Naive thymus-derived CD8-positive, alpha-beta T cell (primary cell): ENCODE results near the gene C12orf57. TPM values are rescaled to one million over a fixed set of nuclear protein-coding genes. Genes with fewer than 3 reads are reported as not detected.

Experiments used
- ATAC-seq, 2 donors: fragments of 150-1000 bp; cut with Tn5 transposase in 1 of 2; sonication (Bioruptor Pico), chemical (Tn5 transposase) in 1 of 2; 1 replicate in 1 of 2; 2 replicates in 1 of 2; pipeline ENCODE4 v1.10.0; 2021; ENCODE audit warnings: mild to moderate bottlenecking in 2 of 2, moderate library complexity in 2 of 2
- POLR2A ChIA-PET: fragments of 350-600 bp; sonication (Branson Sonifier 250); formaldehyde crosslinking; loops from one replicate; lab custom pipeline; 2021; ENCODE audit warnings: antibody characterized with exemption; lab: Charles Lee
- DNase-seq, 10 donors: peaks; one replicate each; pipeline versions ENCODE4 v3.0.0 to v3.0.0-alpha.2; 2020 to 2022
- H3K27ac Mint-ChIP-seq, 10 donors: one replicate each; pipeline ENCODE4 v1.8.0; 2020 to 2022; ENCODE audit warnings: mild to moderate bottlenecking in 10 of 10, mixed read lengths in 10 of 10, moderate library complexity in 4 of 10, inconsistent platforms in 1 of 10
- H3K27me3 Mint-ChIP-seq, 5 donors: one replicate each; pipeline ENCODE4 v1.8.0; 2021 to 2022; ENCODE audit warnings: mixed read lengths in 5 of 5
- H3K36me3 Mint-ChIP-seq, 3 donors: one replicate each; pipeline ENCODE4 v1.8.0; 2020 to 2022; ENCODE audit warnings: mixed read lengths in 3 of 3, mild to moderate bottlenecking in 2 of 3, inconsistent platforms in 1 of 3
- H3K4me1 Mint-ChIP-seq, 4 donors: one replicate each; pipeline ENCODE4 v1.8.0; 2021 to 2022; ENCODE audit warnings: mixed read lengths in 4 of 4
- H3K4me3 Mint-ChIP-seq, 10 donors: one replicate each; pipeline ENCODE4 v1.8.0; 2020 to 2022; ENCODE audit warnings: mild to moderate bottlenecking in 10 of 10, mixed read lengths in 10 of 10, moderate library complexity in 6 of 10, inconsistent platforms in 1 of 10
- H3K9me3 Mint-ChIP-seq, 9 donors: one replicate each; pipeline ENCODE4 v1.8.0; 2020 to 2022; ENCODE audit warnings: mixed read lengths in 9 of 9, mild to moderate bottlenecking in 3 of 9, inconsistent platforms in 1 of 9, moderate library complexity in 1 of 9
- polyA plus RNA-seq, 3 donors: library from polyadenylated mRNA; unstranded; fragments of 300-500 nt; fragmentation: Illumina TruSeq; gene quantifications; one replicate each; pipeline ENCODE4 v1.2.3, GENCODE V29; 2021
- total RNA-seq, 8 experiments: library from RNA in 2 of 8; stranded (reverse) in 2 of 8; gene quantifications; one replicate each; pipeline ENCODE4 v1.2.3 and lab custom pipeline; 2021 to 2026

Gene C12orf57
- total and polyA plus RNA-seq, 5 experiments from 2014 or later = 329 to 519 (median 399) TPM

DNA sequence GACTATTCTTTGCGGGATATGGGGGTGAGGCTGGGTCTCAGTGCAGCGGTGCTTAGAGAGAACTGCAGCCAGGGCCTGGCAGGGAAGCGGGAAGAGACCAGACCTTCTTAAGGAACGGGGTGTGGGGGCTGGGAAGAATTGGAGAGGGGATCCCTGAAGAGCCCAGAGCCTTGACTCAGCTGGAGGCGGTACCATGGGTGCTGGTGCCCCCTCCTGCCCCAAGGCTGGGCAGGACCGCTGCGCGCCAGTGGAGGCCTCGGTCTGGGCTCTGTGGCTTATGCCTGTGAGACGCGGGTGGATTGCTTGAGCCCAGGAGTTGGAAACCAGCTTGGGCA lies 1.5 kb upstream of the C12orf57 start:
- POLR2A ChIA-PET = interaction anchor here (0.6 to 18.4 kb wide), 12 partner anchors 8 to 203 kb away, joined by 3 to 1315 read pairs (median 30); partner anchors contain the start of genes ATN1, CDCA3, EMG1 and LRRC23
- peaks cover 22 to 62% (median 52%) of the 10 kb centered on the region in 4 donors for H3K4me1 Mint-ChIP-seq
- peaks cover 0 to 3% (median 0%) of the 10 kb centered on the region in 3 donors for H3K36me3 Mint-ChIP-seq

DNA sequence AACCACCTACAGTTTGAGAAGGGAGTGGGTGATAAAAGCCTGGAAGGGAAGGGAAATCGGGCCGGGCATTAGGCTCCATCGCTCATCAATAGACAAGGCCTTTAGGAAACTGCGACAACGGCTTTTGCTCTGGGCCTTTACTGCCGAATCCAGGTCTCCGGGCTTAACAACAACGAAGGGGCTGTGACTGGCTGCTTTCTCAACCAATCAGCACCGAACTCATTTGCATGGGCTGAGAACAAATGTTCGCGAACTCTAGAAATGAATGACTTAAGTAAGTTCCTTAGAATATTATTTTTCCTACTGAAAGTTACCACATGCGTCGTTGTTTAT lies 467 bp upstream of the C12orf57 start:
- H3K9me3 Mint-ChIP-seq = no peaks in the 10 kb centered on the region
- H3K4me1 Mint-ChIP-seq = peaks cover 26 to 66% (median 58%) of the 10 kb centered on the region in 4 donors
- POLR2A ChIA-PET = interaction anchor here (0.6 to 18.4 kb wide), 37 partner anchors 7 to 993 kb away, joined by 3 to 1315 read pairs (median 7); partner anchors contain the start of genes ATN1, C1RL, CDCA3 and COPS7A
- H3K27ac Mint-ChIP-seq = peak overlapping the region; percentile 97 to 100 (median 99)
- H3K27me3 Mint-ChIP-seq = no peaks in the 10 kb centered on the region
- peak overlapping the region; percentile 93 to 99 (median 98) for H3K4me3 Mint-ChIP-seq
- peak in 9 of 10 donors; percentile 63 to 94 (median 83) for DNase-seq
- H3K36me3 Mint-ChIP-seq = peaks cover 0 to 3% (median 0%) of the 10 kb centered on the region in 3 donors
- ATAC-seq = peak; percentile 64 to 73

More for the DNA sequence above, 1.5 kb upstream of the C12orf57 start:
- DNase-seq (peak in 1 of 10 donors; percentile 59), ATAC-seq (no peak)
- peak overlapping the region; percentile 97 to 100 (median 99) for H3K27ac Mint-ChIP-seq
- no peaks in the 10 kb centered on the region for H3K27me3 Mint-ChIP-seq
- peak overlapping the region in 7 of 10 donors; percentile 23 to 59 (median 42) for H3K4me3 Mint-ChIP-seq
- no peaks in the 10 kb centered on the region for H3K9me3 Mint-ChIP-seq

DNA sequence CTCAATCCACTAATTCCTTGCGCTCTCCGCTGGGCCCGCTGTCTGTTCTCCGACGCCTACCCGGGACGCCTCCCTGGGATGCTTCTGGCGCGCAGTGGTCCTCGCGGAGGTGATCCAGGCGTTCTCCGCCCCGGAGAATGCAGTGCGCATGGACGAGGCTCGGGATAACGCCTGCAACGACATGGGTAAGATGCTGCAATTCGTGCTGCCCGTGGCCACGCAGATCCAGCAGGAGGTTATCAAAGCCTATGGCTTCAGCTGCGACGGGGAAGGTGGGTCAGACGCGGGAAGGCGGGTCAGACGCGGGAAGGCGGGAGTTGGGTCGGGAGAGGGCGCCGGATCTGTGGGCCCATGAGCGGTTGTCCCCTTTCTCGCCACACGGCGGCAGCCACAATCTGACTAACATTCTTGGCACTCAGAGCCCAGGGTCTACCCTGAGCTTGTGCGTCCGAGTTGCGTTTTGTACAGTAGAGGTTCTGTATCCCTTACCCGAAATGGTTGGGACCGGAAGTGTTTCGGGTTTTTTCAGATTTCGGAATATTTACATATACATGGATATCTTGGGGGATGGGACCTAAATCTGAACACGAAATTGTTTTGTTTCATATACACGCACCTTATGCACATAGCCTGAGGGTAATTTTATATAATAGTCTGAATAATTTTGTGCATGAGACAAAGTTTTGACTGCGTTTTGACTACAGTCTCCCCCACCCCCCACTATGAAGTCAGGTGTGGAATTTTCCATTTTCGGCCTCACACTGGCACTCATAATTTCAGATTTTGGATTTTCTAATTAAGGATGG lies 762 bp downstream of the C12orf57 start:
- H3K4me1 Mint-ChIP-seq = peaks cover 32 to 78% (median 66%) of the 10 kb centered on the region in 4 donors
- peak; percentile 49 to 55 for ATAC-seq
- H3K9me3 Mint-ChIP-seq = no peaks in the 10 kb centered on the region
- peak; percentile 65 to 94 (median 84) for DNase-seq
- POLR2A ChIA-PET = interaction anchor here (0.6 to 18.4 kb wide), 32 partner anchors 7 to 992 kb away, joined by 3 to 1315 read pairs (median 8); partner anchors contain the start of genes ATN1, C1RL, CDCA3 and COPS7A
- H3K36me3 Mint-ChIP-seq = no peaks in the 10 kb centered on the region
- peak overlapping the region; percentile 93 to 99 (median 98) for H3K4me3 Mint-ChIP-seq
- H3K27ac Mint-ChIP-seq = peak overlapping the region; percentile 97 to 100 (median 99)
- H3K27me3 Mint-ChIP-seq = no peaks in the 10 kb centered on the region

DNA sequence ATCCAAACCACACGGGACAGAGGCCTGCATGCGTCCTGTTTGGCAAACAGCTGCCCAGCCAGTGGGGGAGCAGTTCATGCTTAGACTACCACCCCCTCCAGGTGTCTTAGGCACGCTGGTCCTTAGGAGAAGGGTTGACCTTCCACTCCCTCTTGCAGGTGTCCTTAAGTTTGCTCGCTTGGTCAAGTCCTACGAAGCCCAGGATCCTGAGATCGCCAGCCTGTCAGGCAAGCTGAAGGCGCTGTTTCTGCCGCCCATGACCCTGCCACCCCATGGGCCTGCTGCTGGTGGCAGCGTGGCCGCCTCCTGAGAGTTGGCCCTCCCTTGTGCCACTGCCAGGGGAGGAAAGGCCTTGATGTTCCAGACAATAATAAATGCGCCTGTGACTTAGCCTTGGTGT lies 1.8 kb downstream of the C12orf57 start:
- peaks cover 36 to 84% (median 76%) of the 10 kb centered on the region in 4 donors for H3K4me1 Mint-ChIP-seq
- ATAC-seq (no peak), DNase-seq (peak in 1 of 10 donors; percentile 60)
- no peaks in the 10 kb centered on the region for H3K9me3 Mint-ChIP-seq
- no peaks in the 10 kb centered on the region for H3K27me3 Mint-ChIP-seq
- peak overlapping the region; percentile 93 to 99 (median 98) for H3K4me3 Mint-ChIP-seq
- POLR2A ChIA-PET = interaction anchor here (0.6 to 18.4 kb wide), 15 partner anchors 8 to 350 kb away, joined by 3 to 1315 read pairs (median 17); partner anchors contain the start of genes ATN1, C1RL, EMG1 and LPCAT3
- H3K27ac Mint-ChIP-seq = peak overlapping the region in 9 of 10 donors; percentile 98 to 100 (median 99)
- H3K36me3 Mint-ChIP-seq = no peaks in the 10 kb centered on the region

DNA sequence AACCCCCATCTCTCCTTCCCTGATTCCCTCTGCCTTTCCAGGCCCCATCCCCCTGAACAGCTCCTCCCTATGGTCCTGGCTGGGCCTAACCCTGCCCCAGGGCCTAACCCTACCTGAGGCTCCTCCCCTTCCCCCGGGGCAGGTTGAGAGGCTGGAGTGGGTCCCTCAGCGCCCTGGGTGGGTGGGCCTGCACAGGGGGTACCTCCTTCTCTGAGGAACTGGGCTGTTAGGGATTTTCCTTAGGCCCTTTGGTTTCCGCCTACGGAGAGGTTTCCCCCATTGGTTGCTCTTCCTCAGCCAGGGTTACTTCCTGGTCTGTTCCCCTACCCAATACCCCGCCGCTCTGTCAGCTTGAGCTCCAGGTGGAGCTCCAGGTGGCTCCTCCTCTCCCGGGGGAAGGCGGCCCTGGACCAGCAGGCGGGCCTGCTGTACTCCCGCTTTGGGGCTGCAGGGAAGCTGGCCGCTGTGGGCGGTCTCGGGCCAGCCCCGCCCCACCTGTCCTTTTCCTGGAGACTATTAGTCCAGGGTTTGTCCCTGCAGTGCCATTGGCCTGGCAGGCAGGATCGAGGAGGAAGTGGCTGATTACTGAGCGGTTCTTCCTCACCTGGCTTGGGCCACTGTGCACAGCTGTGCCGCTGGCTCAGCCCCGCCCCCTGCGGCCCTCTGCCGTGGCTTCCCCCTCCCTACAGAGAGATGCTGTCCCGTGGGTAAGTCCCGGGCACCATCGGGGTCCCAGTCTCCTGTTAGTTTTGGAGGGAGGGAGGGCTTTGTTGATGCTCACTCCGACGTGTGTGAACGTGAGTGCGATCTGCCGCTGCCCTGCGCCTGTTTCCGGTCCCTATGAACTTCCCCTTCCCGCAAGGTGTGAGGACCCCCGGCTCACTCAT lies 2.5 kb downstream of the C12orf57 start:
- ATAC-seq (peak in 1 of 2 donors; percentile 6), DNase-seq (peak in 8 of 10 donors; percentile 44 to 76 (median 55))
- POLR2A ChIA-PET = interaction anchor here (0.8 to 18.4 kb wide), 15 partner anchors 9 to 167 kb away, joined by 3 to 1315 read pairs (median 6); partner anchors contain the start of genes ATN1, C1RL, EMG1 and LPCAT3
- H3K27me3 Mint-ChIP-seq = no peaks in the 10 kb centered on the region
- H3K9me3 Mint-ChIP-seq = no peaks in the 10 kb centered on the region
- H3K27ac Mint-ChIP-seq = peak overlapping the region; percentile 98 to 100 (median 98)
- peaks cover 38 to 87% (median 80%) of the 10 kb centered on the region in 4 donors for H3K4me1 Mint-ChIP-seq
- peak overlapping the region; percentile 93 to 99 (median 98) for H3K4me3 Mint-ChIP-seq
- H3K36me3 Mint-ChIP-seq = no peaks in the 10 kb centered on the region

DNA sequence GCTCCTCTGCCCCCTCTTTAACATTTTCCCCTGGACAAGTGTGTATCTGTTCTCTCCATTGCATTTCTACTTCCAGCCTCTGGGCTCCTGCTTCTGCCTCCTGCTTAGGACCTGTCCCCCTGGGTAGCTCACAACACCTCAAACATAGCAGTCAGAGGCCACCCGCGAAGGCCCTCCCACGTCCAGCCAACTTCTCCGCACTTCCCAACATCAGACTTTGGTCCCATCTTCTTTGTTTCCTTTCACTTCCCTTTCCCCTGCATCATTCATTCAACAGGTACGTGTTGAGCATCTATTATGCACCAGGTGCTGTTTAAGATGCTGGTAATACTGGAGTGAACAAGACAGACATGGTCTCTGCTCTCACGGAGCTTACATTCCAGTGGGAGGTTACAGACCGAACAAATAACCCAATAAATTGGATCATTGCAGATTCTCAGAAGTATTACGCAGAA lies 3.1 kb downstream of the C12orf57 start:
- Mint-ChIP-seq H3K4me3 (peak overlapping the region; percentile 93 to 99 (median 98)), H3K27me3 (no peaks in the 10 kb centered on the region), H3K9me3 (no peaks in the 10 kb centered on the region), H3K27ac (peak overlapping the region; percentile 98 to 100 (median 98)), H3K36me3 (peaks cover 0 to 2% (median 2%) of the 10 kb centered on the region in 3 donors), H3K4me1 (peaks cover 41 to 90% (median 80%) of the 10 kb centered on the region in 4 donors)
- POLR2A ChIA-PET = interaction anchor here (0.5 to 18.4 kb wide), 12 partner anchors 10 to 412 kb away, joined by 3 to 1315 read pairs (median 4); partner anchors contain the start of genes EMG1, ENO2, LPCAT3 and PHB2
- DNase-seq (no peak), ATAC-seq (no peak)

DNA sequence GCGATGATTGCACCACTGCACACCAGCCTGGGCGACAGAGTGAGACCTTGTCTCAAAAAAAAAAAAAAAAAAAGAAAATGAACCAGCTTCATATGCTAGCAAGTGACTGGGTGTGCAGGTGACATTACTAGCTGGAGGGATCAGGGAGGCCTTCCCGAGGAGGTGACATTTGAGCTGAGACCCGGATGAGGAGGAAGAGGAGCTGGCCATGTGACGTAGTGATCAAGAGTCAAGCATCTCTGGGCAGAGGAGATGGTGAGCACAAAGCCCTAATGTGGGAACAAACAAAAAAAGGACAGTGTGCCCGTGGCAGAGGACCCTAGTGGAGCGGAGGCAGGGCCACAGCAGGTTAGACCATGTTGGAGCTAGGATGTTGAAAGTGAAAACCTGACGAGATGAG lies 3.8 kb downstream of the C12orf57 start:
- DNase-seq = peak in 1 of 10 donors; percentile 8
- ATAC-seq = no peak
- Mint-ChIP-seq H3K4me1 (peaks cover 41 to 91% (median 77%) of the 10 kb centered on the region in 4 donors), H3K27me3 (no peaks in the 10 kb centered on the region), H3K4me3 (peak overlapping the region; percentile 16 to 99 (median 78)), H3K36me3 (peaks cover 4 to 9% (median 7%) of the 10 kb centered on the region in 3 donors), H3K27ac (peak overlapping the region; percentile 98 to 100 (median 98)), H3K9me3 (no peaks in the 10 kb centered on the region)
- POLR2A ChIA-PET = interaction anchor here (0.5 to 18.4 kb wide), 12 partner anchors 10 to 413 kb away, joined by 3 to 1315 read pairs (median 4); partner anchors contain the start of genes EMG1, ENO2, LPCAT3 and PHB2

DNA sequence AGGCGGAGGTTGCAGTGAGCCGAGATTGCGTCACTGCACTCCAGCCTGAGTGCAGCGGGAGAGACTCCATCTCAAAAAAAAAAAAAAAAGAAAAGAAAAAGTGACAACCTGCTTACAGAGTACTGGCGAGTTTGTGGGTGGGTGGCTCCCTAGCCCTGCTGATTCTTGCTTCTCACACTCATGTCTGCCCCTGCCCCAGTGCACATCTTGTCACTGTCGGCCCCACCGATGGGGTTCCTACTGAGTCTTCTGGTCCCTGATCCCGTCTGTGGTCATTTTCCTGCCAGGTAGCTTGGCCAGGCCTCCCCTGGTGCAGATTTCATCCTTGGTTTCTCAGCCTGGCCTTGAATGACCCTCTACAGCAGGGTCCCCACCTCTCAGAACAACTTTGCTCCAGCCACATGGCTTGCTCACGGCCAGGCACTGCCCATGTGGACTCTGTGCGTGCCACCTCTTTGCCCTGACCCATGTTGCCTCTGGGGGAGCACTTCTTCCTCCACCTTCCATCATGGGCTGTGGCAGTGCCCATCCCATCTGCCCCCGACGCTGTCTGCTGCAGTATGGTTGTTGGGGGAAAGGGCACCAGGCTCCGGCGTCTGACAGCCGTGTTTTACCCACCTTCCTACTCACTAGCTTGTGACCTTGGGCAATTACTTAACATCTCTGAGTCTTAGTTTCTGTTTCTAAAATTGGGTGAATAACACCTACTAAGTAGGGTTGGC lies 5.2 kb downstream of the C12orf57 start:
- ATAC-seq (no peak), DNase-seq (peak in 1 of 10 donors; percentile 68)
- Mint-ChIP-seq H3K4me1 (peaks cover 38 to 93% (median 76%) of the 10 kb centered on the region in 4 donors), H3K27me3 (no peaks in the 10 kb centered on the region), H3K4me3 (peak overlapping the region; percentile 38 to 99 (median 74)), H3K9me3 (no peaks in the 10 kb centered on the region), H3K36me3 (peaks cover 9 to 20% (median 14%) of the 10 kb centered on the region in 3 donors), H3K27ac (peak overlapping the region; percentile 95 to 100 (median 98))
- POLR2A ChIA-PET = interaction anchor here (0.8 to 18.4 kb wide), 7 partner anchors 11 to 313 kb away, joined by 3 to 1315 read pairs (median 5); partner anchors contain the start of genes LPAR5, SPSB2 and TPI1

DNA sequence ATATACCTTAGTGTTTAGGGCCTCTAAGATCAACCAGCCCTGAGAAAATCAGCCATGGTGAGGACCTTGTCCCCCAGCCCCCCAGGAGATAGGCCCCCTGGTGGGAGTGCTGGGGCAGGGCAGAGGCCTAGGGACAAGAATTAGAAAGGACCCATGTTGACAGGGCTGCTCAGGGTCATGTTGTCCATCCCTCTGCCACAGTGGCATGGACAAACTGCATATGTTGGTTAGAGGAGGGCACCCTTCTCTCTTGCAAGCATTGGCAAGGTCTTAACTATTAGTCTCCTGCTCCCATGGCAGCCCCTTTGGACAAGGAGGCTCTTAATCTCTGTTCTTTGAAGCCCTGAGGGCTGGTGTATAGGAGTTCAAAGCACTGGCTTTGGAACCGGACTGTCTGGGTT lies 6.6 kb downstream of the C12orf57 start:
- ATAC-seq = peak in 1 of 2 donors; percentile 15
- Mint-ChIP-seq H3K36me3 (peaks cover 9 to 31% (median 14%) of the 10 kb centered on the region in 3 donors), H3K4me1 (peaks cover 43 to 93% (median 79%) of the 10 kb centered on the region in 4 donors), H3K4me3 (peak overlapping the region; percentile 98 to 100 (median 98)), H3K9me3 (no peaks in the 10 kb centered on the region), H3K27me3 (no peaks in the 10 kb centered on the region), H3K27ac (peak overlapping the region; percentile 93 to 99 (median 98))
- POLR2A ChIA-PET = interaction anchor here (0.6 to 18.4 kb wide), 10 partner anchors 7 to 83 kb away, joined by 3 to 1315 read pairs (median 7); partner anchors contain the start of genes C12orf57, RNU7-1, SPSB2 and TPI1
- DNase-seq = peak in 2 of 10 donors; percentile 44 to 69

DNA sequence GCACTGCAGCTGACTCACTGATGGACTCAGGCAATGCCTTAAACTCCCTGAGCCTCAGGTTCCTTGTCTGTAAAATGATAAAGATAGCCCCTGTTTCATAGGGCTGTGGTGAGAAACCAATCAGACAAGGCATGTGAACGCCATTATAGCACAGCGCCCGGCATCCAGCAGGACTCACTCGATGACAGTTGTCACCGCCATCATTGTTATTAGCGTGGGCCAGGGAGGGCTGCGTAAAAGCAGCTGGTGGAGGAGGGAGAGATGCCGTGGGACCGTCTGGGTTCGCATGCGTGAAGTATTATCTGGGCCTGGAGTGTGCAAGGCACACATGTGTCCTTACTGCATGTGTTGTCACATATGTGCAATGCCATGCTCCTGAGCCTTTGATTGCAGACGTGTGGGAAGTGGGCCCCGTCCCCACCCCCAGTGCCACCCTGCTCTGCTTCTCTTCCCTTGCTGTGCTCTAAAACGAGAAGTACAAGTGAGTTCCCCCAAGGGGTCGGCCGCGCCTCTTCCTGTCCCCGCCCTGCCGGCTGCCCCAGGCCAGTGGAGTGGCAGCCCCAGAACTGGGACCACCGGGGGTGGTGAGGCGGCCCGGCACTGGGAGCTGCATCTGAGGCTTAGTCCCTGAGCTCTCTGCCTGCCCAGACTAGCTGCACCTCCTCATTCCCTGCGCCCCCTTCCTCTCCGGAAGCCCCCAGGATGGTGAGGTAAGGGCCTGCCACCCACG lies 7.2 kb downstream of the C12orf57 start, which contains the start of gene PTPN6:
TSS of gene PTPN6 (plus strand) at position 546 of the 730 bp plus-strand sequence. CDS start at position 703, 157 bp downstream.
- H3K4me1 Mint-ChIP-seq = peaks cover 47 to 94% (median 79%) of the 10 kb centered on the region in 4 donors
- ATAC-seq (peak; percentile 24 to 46), DNase-seq (peak in 8 of 10 donors; percentile 49 to 83 (median 64))
- H3K27me3 Mint-ChIP-seq = no peaks in the 10 kb centered on the region
- no peaks in the 10 kb centered on the region for H3K9me3 Mint-ChIP-seq
- peak within 1 kb of the TSS; percentile 93 to 99 (median 98) for H3K27ac Mint-ChIP-seq
- peaks cover 9 to 37% (median 14%) of the 10 kb centered on the region in 3 donors for H3K36me3 Mint-ChIP-seq
- POLR2A ChIA-PET = interaction anchor here (0.6 to 18.4 kb wide), 12 partner anchors 8 to 485 kb away, joined by 3 to 1315 read pairs (median 7); partner anchors contain the start of genes ATN1, C12orf57, RNU7-1 and SPSB2
- peak within 1 kb of the TSS; percentile 98 to 100 (median 98) for H3K4me3 Mint-ChIP-seq
